Ovary (tissue), 9 donors: ENCODE data around the gene C17orf113. TPM values are rescaled to one million over a fixed set of nuclear protein-coding genes. Genes with fewer than 3 reads are reported as not detected.

Experiments used
- DNase-seq, 5 donors: peaks; one replicate each; pipeline ENCODE4 v3.0.0-alpha.2; 2019 to 2020
- H3K27ac ChIP-seq, 2 donors: fragments of 200-600 bp; one replicate each; pipeline versions ENCODE4 v1.5.1 to v1.8.0; 2019 to 2022
- H3K27me3 ChIP-seq: fragments of 200-600 bp; one replicate; pipeline ENCODE4 v1.8.0; 2022
- H3K36me3 ChIP-seq: fragments of 200-600 bp; sonication (generic); one replicate; pipeline ENCODE4 v1.5.1; 2019
- H3K4me1 ChIP-seq: one replicate; pipeline ENCODE4 v1.8.1; 2013; ENCODE audit warnings: mild to moderate bottlenecking, moderate library complexity; ENCODE audit not compliant: insufficient read depth
- H3K4me3 ChIP-seq: fragments of 200-600 bp; sonication (generic); one replicate; pipeline ENCODE4 v1.5.1; 2017
- H3K9me3 ChIP-seq, 2 donors: fragments of 200-600 bp in 1 of 2; sonication (generic) in 1 of 2; one replicate each; pipeline versions ENCODE4 v1.5.1 to v1.8.1; 2013 to 2019; ENCODE audit warnings: mild to moderate bottlenecking in 1 of 2, moderate library complexity in 1 of 2
- EP300 ChIP-seq: sonication (generic); formaldehyde crosslinking; IDR thresholded peaks from one replicate; pipeline ENCODE4 v1.6.1; 2017; ENCODE audit warnings: antibody characterized with exemption
- POLR2A ChIP-seq: fragments of 450-650 bp; IDR thresholded peaks from one replicate; pipeline ENCODE4 v1.6.1; 2017; ENCODE audit warnings: antibody characterized with exemption, mild to moderate bottlenecking, moderate library complexity
- WGBS, 3 donors: extraction: QIAGEN DNeasy Blood & Tissue Kit in 1 of 3; methylation state at CpG; one replicate each; pipeline versions ENCODE4 v1.1.5 to v1.1.7; 2013 to 2017; 5-methylcytosine and 5-hydroxymethylcytosine counted together
- intact Hi-C, 4 donors: fragments of 100-400 bp; cut with DNase I; formaldehyde crosslinking; loops; one replicate each; pipeline versions ENCODE4 v1.11.0 to v1.15.1; 2022 to 2023
- polyA plus RNA-seq, 2 donors: library from polyadenylated mRNA; stranded (reverse); fragments of 200-250 nt in 1 of 2; fragments of 350-450 nt in 1 of 2; fragmentation: Illumina TruSeq in 1 of 2; extraction: RNeasy Lipid Tissue Mini Kit (QIAGEN cat#74804) in 1 of 2; gene quantifications; one replicate each; pipeline ENCODE4 v1.2.3, GENCODE V29; 2013 to 2014
- total RNA-seq, 7 donors: library from RNA; depleted of rRNA in 2 of 7; stranded (reverse); fragments of >200 nt in 2 of 7; fragmentation: NEBNext Ultra II Directional in 3 of 7; extraction: Animal tissue kit (Norgen Biotek cat#: 25700) in 3 of 7; gene quantifications; one replicate each; pipeline versions ENCODE4 v1.1.0 to v1.2.4, GENCODE V29; 2016 to 2023
- TF ChIP-seq, protein P1 (sequence below), 3 donors: fragments of 450-650 bp in 2 of 3; fragments of 200-600 bp in 1 of 3; IDR thresholded peaks; one replicate each; pipeline versions ENCODE4 v1.5.1 to v1.8.0; 2016 to 2022; ENCODE audit warnings: antibody characterized with exemption in 3 of 3, mild to moderate bottlenecking in 1 of 3
- donor health status: DM: no; HTN: no; CAD: no; lungs with moderate emphysema.
- donor health status: DM: no; HTN: no; CAD: no.
- donor health status: Bipolar disorder and iron deficiency.
- donor health status: DM: yes; HTN: yes; CAD: no.
- donor health status: DM: no; HTN: no; CAD: no.
- donor health status: DM: yes; HTN: yes; CAD: no.

C17orf113 gene
- total and polyA plus RNA-seq, 9 donors, result 0.67 to 3.9 (median 2.5) TPM

DNA sequence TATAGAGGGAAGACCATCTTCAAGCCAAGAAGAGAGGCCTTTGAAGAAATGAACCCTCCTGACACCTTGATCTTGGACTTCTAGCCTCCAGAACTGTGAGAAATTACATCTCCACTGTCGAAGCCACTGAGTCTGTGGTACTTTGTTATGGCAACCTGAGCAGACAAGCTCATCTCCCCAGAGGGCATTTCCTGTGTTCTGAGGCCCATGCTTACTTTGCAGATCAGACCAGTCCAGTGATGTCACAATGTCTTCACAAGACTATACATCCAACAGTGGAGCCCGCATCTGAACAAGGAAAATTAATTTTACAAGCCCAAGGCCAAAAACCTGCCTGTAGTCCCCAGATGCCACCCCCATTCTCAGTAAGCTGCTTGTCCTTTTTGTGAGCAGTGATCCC, 14.8 kb upstream of the C17orf113 start:
- TF ChIP-seq EP300 (no peak), POLR2A (no peak)
- TF ChIP-seq, protein P1, sequence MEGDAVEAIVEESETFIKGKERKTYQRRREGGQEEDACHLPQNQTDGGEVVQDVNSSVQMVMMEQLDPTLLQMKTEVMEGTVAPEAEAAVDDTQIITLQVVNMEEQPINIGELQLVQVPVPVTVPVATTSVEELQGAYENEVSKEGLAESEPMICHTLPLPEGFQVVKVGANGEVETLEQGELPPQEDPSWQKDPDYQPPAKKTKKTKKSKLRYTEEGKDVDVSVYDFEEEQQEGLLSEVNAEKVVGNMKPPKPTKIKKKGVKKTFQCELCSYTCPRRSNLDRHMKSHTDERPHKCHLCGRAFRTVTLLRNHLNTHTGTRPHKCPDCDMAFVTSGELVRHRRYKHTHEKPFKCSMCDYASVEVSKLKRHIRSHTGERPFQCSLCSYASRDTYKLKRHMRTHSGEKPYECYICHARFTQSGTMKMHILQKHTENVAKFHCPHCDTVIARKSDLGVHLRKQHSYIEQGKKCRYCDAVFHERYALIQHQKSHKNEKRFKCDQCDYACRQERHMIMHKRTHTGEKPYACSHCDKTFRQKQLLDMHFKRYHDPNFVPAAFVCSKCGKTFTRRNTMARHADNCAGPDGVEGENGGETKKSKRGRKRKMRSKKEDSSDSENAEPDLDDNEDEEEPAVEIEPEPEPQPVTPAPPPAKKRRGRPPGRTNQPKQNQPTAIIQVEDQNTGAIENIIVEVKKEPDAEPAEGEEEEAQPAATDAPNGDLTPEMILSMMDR (IDR thresholded peaks at IDR 0.05), result no peak
- Histone ChIP-seq H3K9me3 (no peaks in the 10 kb centered on the region), H3K27ac (no peak overlapping the region), H3K4me3 (no peak overlapping the region), H3K36me3 (no peaks in the 10 kb centered on the region), H3K27me3 (no peaks in the 10 kb centered on the region), H3K4me1 (no peaks in the 10 kb centered on the region)
- DNase-seq, result no peak
- WGBS, 3 donors, result 73 to 83% (median 79%) methylated on average over 2 of the region's 2 CpGs
- intact Hi-C loops, result loop anchor here (5.0 to 10.0 kb wide), 4 partner anchors 37 to 52 kb away; partner anchors contain the start of gene DHX58 (in 2 of the 4)

- no peak overlapping the region for H3K4me3 ChIP-seq
- H3K36me3 ChIP-seq, result no peaks in the 10 kb centered on the region
- DNase-seq, result no peak
- intact Hi-C loops, result loop anchor here in 1 of 4 donors (5.0 to 10.0 kb wide), 2 partner anchors 52 to 1515 kb away; partner anchors contain the start of gene DHX58
- TF ChIP-seq EP300 (no peak), POLR2A (no peak)
- TF ChIP-seq, protein P1 (IDR thresholded peaks at IDR 0.05), result no peak
- 77 to 84% (median 77%) methylated on average over 14 of the region's 14 CpGs for WGBS, 3 donors
- no peak overlapping the region for H3K27ac ChIP-seq
- no peaks in the 10 kb centered on the region for H3K9me3 ChIP-seq
- H3K27me3 ChIP-seq, result no peaks in the 10 kb centered on the region
- no peaks in the 10 kb centered on the region for H3K4me1 ChIP-seq
Measured at GRCh38 chr17:42062681-42063080, 12.3 kb upstream of the C17orf113 start.

- H3K9me3 ChIP-seq, result no peaks in the 10 kb centered on the region
- H3K27me3 ChIP-seq, result no peaks in the 10 kb centered on the region
- intact Hi-C loops, result loop anchor here in 1 of 4 donors (5.0 to 10.0 kb wide), 2 partner anchors 53 to 1515 kb away; partner anchors contain the start of gene DHX58
- no peak overlapping the region for H3K27ac ChIP-seq
- no peaks in the 10 kb centered on the region for H3K4me1 ChIP-seq
- no peak overlapping the region for H3K4me3 ChIP-seq
- H3K36me3 ChIP-seq, result no peaks in the 10 kb centered on the region
- WGBS, 3 donors, result 61 to 73% (median 66%) methylated on average over 5 of the region's 5 CpGs
- no peak for DNase-seq
- TF ChIP-seq POLR2A (no peak), EP300 (no peak)
- TF ChIP-seq, protein P1 (IDR thresholded peaks at IDR 0.05), result no peak
Measured at GRCh38 chr17:42061646-42062487, 11.5 kb upstream of the C17orf113 start.

- WGBS, 3 donors, result 85 to 93% (median 92%) methylated on average over 4 of the region's 4 CpGs
- no peak overlapping the region for H3K4me3 ChIP-seq
- no peaks in the 10 kb centered on the region for H3K27me3 ChIP-seq
- no peaks in the 10 kb centered on the region for H3K36me3 ChIP-seq
- H3K27ac ChIP-seq, result no peak overlapping the region
- no peak for DNase-seq
- H3K9me3 ChIP-seq, result no peaks in the 10 kb centered on the region
- no peaks in the 10 kb centered on the region for H3K4me1 ChIP-seq
- no peak for TF ChIP-seq POLR2A
- no peak for TF ChIP-seq EP300
- TF ChIP-seq, protein P1 (IDR thresholded peaks at IDR 0.05), result no peak
- intact Hi-C loops, result loop anchor here in 1 of 4 donors (5.0 to 10.0 kb wide), 2 partner anchors 55 to 1513 kb away; partner anchors contain the start of gene DHX58
Measured at GRCh38 chr17:42060231-42060630, 9.8 kb upstream of the C17orf113 start.
